HG03135 (cell line): ENCODE measurements around the gene ANKRD26.
"Not testable (repeated sequence)": the region's sequence is repeated elsewhere in the genome, so short reads cannot be mapped to it uniquely, and the experiment has no call there.

ENCODE experiments used
- ATAC-seq: cut with Tn5 transposase; IDR thresholded peaks from one replicate; pipeline ENCODE4 v1.9.1; 2021; ENCODE audit warnings: mild to moderate bottlenecking, moderate library complexity; ENCODE audit not compliant: unreplicated experiment

ANKRD26 gene

DNA sequence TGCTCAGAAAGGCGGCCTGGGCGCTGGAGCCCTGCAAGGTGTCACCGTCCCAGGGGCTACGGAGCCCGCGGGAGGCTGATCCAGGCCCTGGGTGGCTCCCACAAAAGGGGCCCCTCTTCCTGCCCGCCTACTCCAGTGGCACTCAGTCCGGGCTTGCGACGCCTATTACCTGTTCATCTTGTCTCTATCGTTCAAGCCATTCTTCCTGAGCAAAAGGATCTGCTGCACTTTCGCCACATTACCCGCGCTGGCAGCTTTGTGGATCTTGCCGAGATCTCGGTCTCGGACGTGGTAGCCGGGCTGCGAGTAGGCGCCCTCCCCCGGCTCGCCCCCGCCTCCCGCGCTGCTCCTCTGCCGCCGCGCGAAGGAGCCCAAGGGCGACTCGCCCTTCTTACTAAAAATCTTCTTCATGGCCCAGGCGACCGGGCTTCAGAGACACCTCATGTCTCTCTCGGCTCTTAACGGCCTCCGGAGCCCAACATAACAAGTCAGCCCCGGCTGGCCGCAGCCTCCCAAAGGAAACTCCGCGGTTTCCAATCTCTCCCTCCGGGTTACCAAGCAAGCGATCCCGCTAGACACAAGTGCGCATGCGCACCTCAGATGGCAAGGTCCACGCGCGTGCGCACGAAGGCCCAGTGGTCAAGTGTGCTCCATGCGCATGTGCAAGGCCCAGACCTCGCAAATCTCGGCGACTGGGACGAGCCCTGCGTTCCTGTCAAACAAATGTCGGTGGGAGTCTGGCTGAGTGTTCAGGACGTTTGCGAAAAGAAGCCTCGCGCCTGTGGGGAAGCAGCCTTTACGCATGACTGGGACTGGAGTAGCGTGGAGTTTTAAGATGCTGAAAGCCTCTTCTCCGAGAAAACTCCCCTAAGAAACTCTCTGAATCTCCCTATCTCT, at the start of gene ANKRD26:
Gene ANKRD26 (minus strand): TSS at position 579 of the 897 bp plus-strand sequence. CDS start 168 bp downstream, at position 411.
- ATAC-seq: peak; percentile 88

- no peak for ATAC-seq
These were observed 47.4 kb upstream of the ANKRD26 start for GRCh38 chr10:27147701-27148100.

DNA sequence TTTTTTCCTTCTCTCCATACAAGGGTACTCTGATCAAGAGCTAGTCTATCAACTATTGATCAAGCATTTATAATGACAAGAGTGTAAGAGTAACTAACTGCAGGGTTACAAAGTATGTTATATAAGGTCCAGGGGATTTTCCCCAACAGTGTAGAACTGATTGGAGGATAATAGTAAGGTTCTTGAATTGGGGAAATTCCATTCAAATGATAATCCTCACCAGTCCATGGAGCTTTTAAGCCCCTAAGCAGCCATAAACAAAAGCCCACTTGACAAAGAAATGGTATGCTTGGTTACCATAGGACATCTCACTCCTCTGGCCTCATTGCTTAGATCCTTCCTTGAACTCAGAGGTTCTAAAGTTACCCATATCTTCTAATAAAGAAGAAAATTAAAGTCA, 45.6 kb upstream of the ANKRD26 start:
- ATAC-seq: no peak

GRCh38 chr10:27143686-27144085, 43.4 kb upstream of the ANKRD26 start:
- no peak for ATAC-seq

DNA sequence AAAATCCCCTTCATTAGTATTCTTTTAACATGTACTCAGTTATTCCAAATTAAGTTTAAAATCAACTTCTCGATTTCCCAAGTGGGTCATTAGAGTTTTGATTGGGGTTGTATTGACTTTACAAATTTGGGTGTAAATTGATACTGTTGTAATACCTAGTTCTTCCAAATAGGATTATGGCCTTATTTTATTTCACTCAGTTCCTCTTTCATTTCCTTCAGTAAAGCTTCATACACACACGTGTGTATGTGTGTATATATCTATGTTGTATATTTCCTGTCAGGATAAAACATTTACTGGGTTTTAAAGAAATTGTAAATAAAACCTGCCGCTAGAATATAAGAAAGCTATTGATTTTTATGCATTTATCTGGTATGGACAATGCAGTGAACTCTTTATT, 38.0 kb upstream of the ANKRD26 start:
- no peak for ATAC-seq

DNA sequence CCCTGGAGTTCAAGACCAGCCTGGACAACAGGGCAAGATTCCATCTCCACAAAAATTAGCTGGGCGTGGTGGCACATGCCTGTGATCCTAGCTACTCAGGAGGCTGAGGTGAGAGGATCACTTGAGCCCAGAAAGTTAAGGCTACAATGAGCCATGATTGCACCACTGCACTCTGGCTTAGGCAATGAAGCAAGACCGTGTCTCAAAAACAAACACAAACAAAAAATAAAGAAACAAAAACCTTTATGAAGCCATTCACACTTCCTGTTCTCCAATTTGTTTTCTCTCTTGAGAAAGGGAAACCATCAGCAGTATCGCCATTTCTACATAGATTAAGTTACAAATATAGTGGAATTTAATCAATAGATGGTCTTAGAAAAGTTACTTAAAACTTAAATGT, 34.1 kb upstream of the ANKRD26 start:
- ATAC-seq: no peak

DNA sequence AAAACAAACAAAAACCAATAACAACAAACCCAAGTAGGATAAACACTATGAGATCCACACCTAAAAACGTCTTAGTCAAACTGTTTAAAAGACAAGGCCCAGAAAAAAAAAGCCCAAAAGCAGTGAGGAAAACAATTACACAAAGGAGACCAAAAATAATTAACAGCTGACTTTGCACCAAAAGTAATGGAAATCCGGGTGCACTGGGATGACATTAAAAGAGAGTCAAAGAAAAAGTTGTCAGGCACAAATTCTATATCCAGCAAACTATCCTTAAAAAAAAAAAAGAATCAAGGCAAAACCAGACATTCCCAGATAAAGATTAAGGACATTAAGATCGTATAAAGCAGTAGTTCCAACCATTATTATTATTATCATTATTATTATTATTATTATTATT, 7.9 kb upstream of the ANKRD26 start:
- no peak for ATAC-seq

- ATAC-seq: no peak
These were observed 4.6 kb upstream of the ANKRD26 start for GRCh38 chr10:27104919-27105318.

GRCh38 chr10:27100813-27101347, 586 bp upstream of the ANKRD26 start:
- no peak for ATAC-seq

GRCh38 chr10:27099448-27099847, 846 bp downstream of the ANKRD26 start:
- no peak for ATAC-seq

DNA sequence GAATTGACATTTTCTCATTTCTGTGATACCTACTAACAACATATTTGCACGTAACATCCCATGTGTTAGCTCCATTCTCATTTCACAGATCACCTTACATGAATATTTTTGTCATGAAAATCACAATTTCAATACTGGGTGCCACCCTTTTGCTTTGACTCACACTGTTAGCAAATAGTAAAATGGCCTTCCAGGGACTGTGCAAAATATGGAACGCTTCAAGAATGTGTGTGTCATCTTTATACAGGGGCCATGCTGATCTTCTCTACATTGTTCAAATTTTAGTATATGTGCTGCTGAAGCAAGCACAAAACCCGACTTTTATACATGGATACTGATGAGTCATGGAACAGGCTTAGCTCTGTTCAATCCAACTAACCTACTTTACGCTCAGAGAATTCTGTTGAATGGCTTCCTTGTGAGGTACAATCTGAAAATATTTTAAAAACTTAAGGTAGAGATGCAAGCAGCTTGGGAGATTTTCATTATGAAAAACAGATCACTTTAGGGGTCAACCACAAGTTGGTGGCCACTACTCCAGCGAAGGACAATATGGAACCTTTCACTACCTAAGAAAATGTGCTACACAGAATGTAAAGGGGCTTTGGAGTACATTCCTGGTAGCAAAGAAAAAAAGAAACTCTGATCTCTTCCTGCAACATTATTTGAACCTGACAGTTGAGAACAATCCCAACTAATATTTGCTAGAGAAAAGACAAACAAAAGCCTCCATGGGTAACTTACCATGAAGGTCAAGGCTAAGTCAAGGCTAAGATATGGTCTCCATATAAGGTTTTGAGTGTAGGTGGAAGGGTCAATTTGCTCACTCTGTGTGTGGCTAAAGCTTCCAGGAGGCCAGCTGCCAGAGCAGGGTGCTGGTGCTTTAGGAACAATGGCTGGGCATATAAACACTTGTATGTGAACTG, 11.9 kb downstream of the ANKRD26 start:
- ATAC-seq: no peak

DNA sequence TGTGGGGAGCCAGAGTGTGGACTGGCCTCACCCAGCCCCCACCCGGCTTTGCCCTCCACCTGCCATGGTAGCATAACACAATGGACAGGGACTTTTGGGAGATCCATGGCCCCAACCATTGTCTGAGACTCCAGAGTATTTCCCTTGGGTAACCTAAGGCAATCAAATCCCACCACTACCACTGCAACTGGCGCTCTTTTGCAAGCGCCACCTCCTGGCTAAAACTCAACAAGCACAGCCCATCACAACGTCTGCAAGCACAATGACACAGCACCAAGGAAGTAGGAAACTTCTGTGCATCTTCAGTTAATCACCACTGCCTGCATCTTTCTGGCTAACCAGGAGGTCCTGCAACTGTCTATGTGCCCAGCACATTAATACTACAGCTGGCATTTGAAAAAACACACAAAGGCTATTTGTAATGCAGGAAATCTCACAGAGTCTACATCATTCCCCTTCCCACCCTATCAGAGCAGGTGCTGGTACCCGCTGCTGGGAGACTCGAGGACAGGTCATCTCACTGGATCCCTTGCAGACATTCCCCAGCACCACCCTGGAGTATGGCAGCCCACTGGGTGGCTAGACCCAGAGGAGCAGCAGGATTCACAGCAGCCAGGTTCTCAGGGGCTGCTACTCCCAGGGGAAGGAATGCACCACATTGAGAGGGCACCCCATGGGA, 27.7 kb downstream of the ANKRD26 start:
- ATAC-seq: no peak

DNA sequence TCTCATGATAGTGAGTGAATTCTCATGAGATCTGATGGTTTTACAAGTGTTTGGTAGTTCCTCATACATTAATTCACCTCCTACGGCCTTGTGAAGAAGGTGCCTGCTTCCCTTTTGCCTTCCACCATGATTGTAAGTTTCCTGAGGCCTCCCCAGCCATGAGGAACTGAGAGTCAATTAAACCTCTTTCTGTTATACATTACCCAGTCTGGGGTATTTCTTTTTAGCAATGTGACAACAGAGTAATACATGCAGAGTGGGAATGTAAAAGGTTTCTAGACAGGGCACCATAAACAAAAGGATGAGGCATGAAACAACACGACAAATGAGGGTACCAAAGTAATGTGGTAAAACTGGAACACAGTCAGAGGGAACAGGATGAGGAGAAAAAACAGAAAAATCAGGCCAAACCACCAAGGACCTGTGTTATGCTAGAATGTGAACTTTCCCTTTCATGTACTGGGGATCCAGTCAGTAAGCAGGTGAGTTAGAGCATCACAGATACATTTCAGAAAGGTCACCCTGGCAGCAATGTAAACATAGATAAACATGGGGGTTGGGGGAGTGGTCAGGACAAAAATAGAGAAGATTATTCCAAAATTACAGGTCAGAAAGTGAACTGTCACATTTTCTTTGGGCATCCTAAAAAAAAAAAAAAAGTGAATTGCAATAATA, 31.9 kb downstream of the ANKRD26 start:
- no peak for ATAC-seq

GRCh38 chr10:27065084-27065483, 35.2 kb downstream of the ANKRD26 start:
- ATAC-seq: no peak

- no peak for ATAC-seq
These were observed 47.6 kb downstream of the ANKRD26 start for GRCh38 chr10:27052656-27053055.

DNA sequence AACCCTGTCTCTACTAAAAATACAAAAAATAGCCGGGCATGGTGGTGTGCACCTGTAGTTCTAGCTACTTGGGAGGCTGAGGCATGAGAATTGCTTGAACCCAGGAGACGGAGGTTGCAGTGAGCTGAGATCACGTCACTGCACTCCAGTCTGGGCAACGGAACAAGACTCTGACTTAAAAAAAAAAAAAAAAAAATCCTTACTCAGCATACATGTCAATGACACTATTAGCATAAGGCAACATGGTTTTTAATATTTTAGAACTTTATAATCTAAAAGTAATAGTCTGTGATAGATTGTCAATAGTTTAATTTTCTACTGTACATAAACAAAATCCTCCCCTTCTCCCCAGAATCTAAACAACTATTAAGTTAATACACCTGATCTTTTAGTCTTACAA, 55.0 kb downstream of the ANKRD26 start:
- not testable (repeated sequence) for ATAC-seq

- no peak for ATAC-seq
These were observed 59.1 kb downstream of the ANKRD26 start for GRCh38 chr10:27041196-27041595.

- ATAC-seq: no peak
These were observed 62.1 kb downstream of the ANKRD26 start for GRCh38 chr10:27038168-27038567.

- ATAC-seq: no peak
These were observed 65.1 kb downstream of the ANKRD26 start for GRCh38 chr10:27035163-27035562.

- no peak for ATAC-seq
These were observed 70.2 kb downstream of the ANKRD26 start for GRCh38 chr10:27030060-27030459.
